ENCODE results near the gene PNPO.

DNA sequence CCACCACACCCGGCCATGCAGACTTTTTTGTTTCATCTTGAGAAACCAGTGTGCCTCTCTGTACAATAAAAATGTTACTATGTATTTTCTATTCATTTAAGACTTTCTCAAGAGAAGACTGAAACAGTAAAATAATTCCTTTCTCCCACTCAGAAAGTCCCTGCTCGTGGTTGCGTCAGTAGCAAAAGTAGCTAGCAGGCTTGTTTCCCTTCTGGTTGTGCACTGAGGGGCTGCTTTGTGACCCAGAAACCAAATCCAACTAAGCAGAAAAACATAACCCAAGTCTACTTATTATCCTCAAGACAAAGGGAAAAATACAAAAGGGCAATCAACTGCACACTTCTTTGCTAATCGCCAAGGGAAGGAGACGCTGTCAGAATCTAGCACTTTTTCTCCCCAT is 3.4 kb upstream of the PNPO start:
- TF ChIP-seq, protein P1, sequence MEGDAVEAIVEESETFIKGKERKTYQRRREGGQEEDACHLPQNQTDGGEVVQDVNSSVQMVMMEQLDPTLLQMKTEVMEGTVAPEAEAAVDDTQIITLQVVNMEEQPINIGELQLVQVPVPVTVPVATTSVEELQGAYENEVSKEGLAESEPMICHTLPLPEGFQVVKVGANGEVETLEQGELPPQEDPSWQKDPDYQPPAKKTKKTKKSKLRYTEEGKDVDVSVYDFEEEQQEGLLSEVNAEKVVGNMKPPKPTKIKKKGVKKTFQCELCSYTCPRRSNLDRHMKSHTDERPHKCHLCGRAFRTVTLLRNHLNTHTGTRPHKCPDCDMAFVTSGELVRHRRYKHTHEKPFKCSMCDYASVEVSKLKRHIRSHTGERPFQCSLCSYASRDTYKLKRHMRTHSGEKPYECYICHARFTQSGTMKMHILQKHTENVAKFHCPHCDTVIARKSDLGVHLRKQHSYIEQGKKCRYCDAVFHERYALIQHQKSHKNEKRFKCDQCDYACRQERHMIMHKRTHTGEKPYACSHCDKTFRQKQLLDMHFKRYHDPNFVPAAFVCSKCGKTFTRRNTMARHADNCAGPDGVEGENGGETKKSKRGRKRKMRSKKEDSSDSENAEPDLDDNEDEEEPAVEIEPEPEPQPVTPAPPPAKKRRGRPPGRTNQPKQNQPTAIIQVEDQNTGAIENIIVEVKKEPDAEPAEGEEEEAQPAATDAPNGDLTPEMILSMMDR (conservative IDR thresholded peaks at IDR 0.05; ENCODE audit: low read length): no peak
- no peak for TF ChIP-seq EZH2phosphoT487 (IDR thresholded peaks at IDR 0.05; ENCODE audit: borderline replicate concordance, low read depth, low read length)

Measured in OCI-LY7 (cell line).